WI38 (cell line): Measurements from ENCODE around the gene FBXO41.

Source experiments
- H3K4me3 ChIP-seq: 2 replicates; pipeline ENCODE4 v1.5.1; 2011; ENCODE audit warnings: low read depth, mild to moderate bottlenecking, control low read depth, low read length
- CTCF ChIP-seq: IDR thresholded peaks from 2 replicates; pipeline ENCODE4 v1.5.1; 2012; ENCODE audit warnings: low read depth, mild to moderate bottlenecking, control low read depth, low read length

FBXO41 gene

GRCh38 chr2:73214120-73215035 is 69.9 kb downstream of the FBXO41 start, which contains the start of gene SMYD5:
TSS of gene SMYD5 (plus strand) at chr2:73214245. CDS start at chr2:73214267, 22 bp downstream.
- peak within 1 kb of the TSS; percentile 78 for H3K4me3 ChIP-seq
- no peak for TF ChIP-seq CTCF

DNA sequence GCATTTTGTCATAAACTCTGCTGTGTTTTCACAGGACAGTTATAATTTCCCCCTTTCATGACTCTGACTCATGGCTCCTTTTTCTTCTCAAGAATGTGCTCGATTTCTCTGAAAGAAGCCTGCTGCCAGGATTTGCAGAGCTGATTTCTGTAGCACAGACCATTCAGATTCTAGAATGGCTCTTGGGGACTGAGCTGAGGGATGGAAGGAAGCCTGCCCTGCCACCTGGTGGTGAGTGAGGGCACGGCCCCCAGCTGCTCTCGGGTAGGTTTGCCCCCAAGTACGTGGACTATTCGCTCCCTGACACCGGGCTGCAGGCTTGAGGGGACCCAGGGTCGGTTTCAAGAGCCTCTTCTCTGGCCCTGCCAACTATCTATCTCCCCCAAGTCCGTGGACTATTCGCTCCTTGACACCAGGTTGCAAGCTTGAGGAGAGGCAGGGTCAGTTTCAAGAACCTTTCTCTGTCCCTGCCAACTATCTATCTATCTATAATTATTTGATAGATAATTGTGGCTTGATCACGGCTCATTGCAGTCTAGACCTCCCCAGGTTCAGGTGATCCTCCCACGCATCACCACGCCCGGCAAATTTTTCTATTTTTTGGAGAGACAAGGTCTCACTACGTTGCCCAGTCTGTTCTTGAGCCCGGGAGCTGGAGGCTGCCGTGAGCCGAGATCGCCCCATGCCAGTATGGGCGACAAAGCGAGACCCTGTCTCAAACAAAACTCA is 71.7 kb downstream of the FBXO41 start:
- no peak overlapping the region for H3K4me3 ChIP-seq
- TF ChIP-seq CTCF = peak; percentile 97

GRCh38 chr2:73212098-73212447 is 72.2 kb downstream of the FBXO41 start:
- TF ChIP-seq CTCF = no peak
- no peak overlapping the region for H3K4me3 ChIP-seq

DNA sequence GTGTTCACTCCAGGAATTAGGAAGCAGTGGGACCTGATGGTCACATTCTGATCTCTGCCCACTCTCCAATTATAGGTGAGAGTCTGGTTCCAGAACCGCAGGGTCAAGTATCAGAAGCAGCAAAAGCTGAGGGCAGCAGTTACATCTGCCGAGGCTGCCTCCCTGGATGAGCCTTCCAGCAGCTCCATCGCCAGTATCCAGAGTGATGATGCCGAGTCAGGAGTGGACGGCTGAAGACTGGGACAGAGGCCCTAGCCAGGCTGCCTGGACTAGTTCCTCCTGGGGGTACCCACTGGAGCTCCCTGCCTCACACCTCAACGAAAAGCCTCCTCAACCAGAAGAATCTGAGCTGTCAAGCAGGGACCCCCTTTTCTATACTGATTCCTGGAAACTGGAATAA is 73.6 kb downstream of the FBXO41 start:
- no peak for TF ChIP-seq CTCF

GRCh38 chr2:73210019-73210418 is 74.3 kb downstream of the FBXO41 start:
- H3K4me3 ChIP-seq = no peak overlapping the region
- no peak for TF ChIP-seq CTCF

More for the DNA sequence above, 73.6 kb downstream of the FBXO41 start:
- no peak overlapping the region for H3K4me3 ChIP-seq

GRCh38 chr2:73208258-73208657 is 76.0 kb downstream of the FBXO41 start:
- H3K4me3 ChIP-seq = no peak overlapping the region

More at GRCh38 chr2:73208258-73208657, 76.0 kb downstream of the FBXO41 start:
- TF ChIP-seq CTCF = no peak
